ENCODE data around the gene CH25H.
"Not testable (repeated sequence)": the region's sequence is repeated elsewhere in the genome, so short reads cannot be mapped to it uniquely, and the experiment has no call there.

CH25H gene

GRCh38 chr10:89201345-89202032 lies 5.6 kb downstream of the CH25H start:
- no peak for DNase-seq (ENCODE audit: low spot score)

DNA sequence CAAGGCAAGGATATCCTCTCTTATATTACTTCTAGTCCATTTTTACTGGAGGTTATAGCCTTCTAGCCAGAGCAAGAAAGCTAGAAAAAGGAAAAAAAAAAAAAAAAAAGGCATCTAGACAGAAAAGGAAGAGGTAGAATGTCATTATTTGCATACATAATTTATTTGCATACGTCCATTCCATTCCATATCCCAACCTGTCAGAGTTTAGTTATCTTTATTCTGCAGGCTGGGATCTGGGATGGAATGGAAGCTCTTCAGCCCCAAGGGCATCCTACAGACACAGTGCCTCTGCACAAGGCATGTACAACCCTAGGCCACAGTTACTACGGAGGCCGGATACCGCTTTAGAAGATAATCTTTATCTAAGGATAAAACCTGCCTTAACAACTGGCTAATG lies 9.6 kb downstream of the CH25H start:
- DNase-seq (ENCODE audit: low spot score), result no peak

DNA sequence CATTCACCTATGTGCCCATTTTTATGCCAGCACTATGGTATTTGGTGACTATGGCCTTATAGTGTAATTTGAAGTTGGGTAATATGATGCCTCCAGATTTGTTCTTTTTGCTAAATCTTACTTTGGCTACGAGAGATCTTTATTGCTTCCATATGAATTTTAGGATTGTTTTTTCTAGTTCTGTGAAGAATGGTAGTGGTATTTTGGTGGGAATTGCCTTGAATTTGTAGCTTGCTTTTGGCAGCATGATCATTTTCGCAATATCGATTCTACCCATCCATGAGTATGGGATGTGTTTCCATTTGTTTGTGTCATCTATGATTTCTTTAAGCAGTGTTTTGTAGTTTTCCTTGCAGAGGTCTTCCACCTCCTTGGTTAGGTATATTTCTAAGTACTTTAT lies 15.8 kb downstream of the CH25H start:
- DNase-seq (ENCODE audit: low spot score), result not testable (repeated sequence)

DNA sequence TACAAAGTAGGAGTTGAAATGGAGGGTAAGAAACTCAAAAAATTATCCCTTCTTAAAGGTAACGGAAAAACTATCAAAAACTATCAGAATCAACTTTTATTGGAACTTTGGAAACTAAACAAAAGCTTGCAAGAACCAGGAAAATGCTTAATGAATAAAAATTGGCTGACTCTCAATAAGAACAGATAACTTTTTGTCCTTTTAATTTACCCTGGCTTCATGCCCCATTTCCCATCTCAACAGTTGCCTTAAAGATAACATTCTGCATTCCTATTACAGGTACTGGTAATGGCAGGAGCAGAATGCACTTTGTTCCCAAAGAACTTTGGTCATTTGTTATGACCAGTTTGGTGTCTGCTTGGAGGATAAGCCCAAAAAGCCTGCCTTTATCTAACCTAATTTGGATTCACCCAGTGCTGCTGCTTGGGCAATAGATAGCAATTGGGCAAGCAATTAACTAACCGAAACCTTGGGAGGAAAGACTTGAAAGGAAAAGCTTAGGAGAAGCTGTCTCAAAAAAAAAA lies 17.8 kb downstream of the CH25H start:
- no peak for DNase-seq (ENCODE audit: low spot score)

- no peak for DNase-seq (ENCODE audit: low spot score)
Measured at GRCh38 chr10:89185658-89186057, 21.5 kb downstream of the CH25H start.

DNA sequence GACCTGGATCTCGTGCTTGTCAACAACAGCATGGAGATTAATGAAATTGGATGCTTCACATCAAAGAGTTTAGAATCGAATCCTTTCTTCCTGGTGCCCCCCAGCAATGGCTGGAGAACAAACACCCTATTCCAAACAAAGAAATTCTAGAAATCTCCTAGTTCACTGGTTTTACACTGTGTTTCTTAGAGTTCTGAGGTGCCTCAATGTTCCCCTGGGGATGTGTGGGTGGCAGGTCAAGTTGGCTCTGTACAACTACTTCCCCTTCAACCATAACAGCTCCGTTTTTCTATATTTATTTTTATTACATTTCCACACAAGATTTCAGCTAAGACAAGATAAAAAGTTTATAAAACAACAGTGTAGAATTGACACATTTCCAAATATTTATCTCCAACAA lies 22.5 kb downstream of the CH25H start:
- DNase-seq (ENCODE audit: low spot score), result peak; percentile 10

GRCh38 chr10:89183571-89183970 lies 23.5 kb downstream of the CH25H start:
- DNase-seq (ENCODE audit: low spot score), result no peak

DNA sequence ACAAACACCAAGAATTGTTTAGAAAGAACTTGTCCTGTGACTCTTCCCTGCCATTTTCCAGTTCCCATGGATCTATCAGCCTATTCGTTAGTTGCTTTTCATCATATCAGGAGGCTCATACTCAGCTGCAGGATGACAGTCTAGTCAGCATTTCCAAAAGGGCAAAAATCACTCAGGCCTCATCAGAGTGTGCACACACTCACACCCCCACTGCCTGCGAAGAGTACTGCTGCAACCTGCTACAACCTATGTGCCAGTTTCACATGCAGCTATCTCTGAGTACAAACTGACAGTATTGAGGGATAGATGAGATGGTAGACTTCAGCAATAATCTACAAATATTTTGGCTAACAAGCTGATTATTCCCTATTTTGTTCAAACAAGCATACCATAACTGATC lies 24.2 kb downstream of the CH25H start:
- DNase-seq (ENCODE audit: low spot score), result no peak

- DNase-seq (ENCODE audit: low spot score), result no peak
Measured at GRCh38 chr10:89175816-89176215, 31.3 kb downstream of the CH25H start.

- DNase-seq (ENCODE audit: low spot score), result no peak
Measured at GRCh38 chr10:89173075-89173474, 34.0 kb downstream of the CH25H start.

GRCh38 chr10:89171996-89172395 lies 35.1 kb downstream of the CH25H start:
- DNase-seq (ENCODE audit: low spot score), result no peak

DNA sequence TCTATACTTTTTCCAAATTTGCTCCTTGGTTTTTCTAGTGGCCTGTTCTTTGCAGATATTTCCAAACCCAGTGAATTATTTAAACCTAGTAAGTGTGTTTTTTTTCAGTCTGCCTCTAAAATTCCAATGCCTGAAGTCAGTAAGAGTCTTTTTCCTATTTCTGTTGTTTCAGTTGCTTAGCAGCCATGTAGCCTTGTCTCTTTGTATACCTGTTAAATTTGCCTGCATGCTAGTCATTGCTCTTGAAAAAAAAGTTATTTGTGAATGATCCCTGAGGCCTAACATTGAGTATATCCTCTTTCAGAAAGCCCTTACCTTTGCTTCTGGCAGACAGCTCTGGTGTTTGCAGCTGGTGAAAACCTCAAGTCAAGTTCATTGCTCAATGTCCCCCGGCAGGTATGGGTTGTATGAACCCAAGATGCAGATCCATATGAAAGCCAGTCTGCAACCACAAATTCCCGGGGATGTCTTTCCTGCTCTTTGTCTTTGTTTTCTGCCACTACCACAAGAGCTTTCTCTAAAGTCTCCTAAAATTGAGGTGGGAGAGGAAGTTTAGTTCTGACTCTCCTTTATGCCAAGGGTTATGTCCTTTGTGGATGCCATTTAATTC lies 35.7 kb downstream of the CH25H start:
- DNase-seq (ENCODE audit: low spot score), result no peak

- not testable (repeated sequence) for DNase-seq (ENCODE audit: low spot score)
Measured at GRCh38 chr10:89168354-89168900, 38.7 kb downstream of the CH25H start.

DNA sequence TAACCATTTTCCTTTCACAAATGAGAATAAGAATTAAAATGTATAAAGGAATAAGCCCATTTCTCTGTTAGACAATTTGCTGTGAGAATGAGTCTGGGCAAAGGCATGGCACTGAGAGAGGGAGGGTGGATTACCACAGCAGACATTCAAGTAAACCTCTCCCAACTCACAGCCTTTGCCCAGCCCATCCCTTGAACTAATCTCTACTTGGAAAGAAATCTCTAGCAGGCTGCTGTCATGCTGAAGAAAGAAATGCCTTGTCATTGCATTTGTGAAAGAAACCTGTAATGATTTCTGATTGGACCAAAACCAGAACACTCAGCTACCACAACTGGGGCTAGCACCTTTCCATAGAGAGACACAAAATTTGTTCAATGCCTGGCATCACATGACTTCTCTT lies 39.2 kb downstream of the CH25H start:
- DNase-seq (ENCODE audit: low spot score), result no peak

DNA sequence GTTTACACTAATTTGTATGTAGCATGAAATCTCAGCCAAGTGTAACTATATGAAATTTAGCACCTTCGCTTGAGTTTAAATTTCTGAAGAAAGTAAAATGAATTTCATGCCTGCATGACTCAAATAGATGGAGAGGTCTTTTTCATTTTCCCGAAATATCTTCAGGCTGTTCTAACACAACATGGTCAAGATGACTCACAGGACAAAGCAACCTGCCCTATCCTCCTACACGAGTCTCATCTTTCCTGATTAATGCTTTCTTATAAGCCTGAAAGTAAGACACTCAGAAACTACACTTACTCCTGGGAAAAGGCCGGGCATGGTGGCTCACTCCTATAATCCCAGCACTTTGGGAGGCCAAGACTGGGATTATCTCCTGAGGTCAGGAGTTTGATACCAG lies 41.2 kb downstream of the CH25H start:
- no peak for DNase-seq (ENCODE audit: low spot score)

- DNase-seq (ENCODE audit: low spot score), result no peak
Measured at GRCh38 chr10:89164920-89165319, 42.2 kb downstream of the CH25H start.

- DNase-seq (ENCODE audit: low spot score), result no peak
Measured at GRCh38 chr10:89164080-89164479, 43.0 kb downstream of the CH25H start.

GRCh38 chr10:89163265-89163995 lies 43.7 kb downstream of the CH25H start:
- DNase-seq (ENCODE audit: low spot score), result no peak

GRCh38 chr10:89162596-89162995 lies 44.5 kb downstream of the CH25H start:
- DNase-seq (ENCODE audit: low spot score), result no peak

DNA sequence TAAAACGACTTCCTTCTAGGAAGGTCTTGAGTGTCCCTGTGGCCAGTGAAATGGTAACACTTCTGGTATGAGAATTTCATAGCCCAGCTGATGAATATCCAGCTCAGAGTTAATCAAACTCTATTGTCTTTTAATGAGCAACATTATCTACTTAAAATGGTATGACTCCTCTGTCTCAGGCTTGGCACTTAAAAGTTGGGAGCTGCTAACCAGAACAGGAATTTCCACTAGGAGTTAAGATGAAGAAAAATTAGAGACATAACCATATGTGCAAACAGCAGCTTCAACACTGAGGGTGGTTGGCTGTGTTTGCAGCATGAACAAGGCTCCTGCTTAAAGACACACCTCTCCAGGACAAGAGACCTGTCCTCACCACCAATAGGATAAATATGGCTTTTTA lies 46.8 kb downstream of the CH25H start:
- DNase-seq (ENCODE audit: low spot score), result no peak

DNA sequence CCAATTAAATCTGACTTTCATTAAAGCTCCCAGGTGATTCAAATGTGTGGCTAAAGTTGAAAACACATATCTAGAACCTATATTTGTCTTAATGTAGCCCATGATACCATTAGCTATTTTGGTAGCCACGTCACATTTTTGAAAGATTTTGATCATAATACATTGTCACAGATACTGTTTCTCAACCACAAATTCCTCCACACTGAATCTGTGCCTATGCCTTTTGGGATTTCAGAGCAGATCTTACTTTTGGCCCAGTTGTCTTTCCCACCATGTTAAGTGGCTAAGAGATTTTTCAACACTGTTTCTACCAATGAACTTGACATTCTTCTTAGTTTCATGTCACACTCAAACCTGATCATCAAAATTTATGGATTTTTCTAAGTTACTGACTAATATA lies 47.4 kb downstream of the CH25H start:
- no peak for DNase-seq (ENCODE audit: low spot score)

- DNase-seq (ENCODE audit: low spot score), result no peak
Measured at GRCh38 chr10:89159316-89159715, 47.8 kb downstream of the CH25H start.

- no peak for DNase-seq (ENCODE audit: low spot score)
Measured at GRCh38 chr10:89158446-89158845, 48.7 kb downstream of the CH25H start.

Data from germinal center (tissue), 1 donor.